Dedifferentiated amniotic fluid mesenchymal stem cell (primary cell): Measurements from ENCODE around the gene CABLES2.
"Not testable (repeated sequence)": the region's sequence is repeated elsewhere in the genome, so short reads cannot be mapped to it uniquely, and the experiment has no call there.

Experiments
- DNase-seq: peaks from one replicate; pipeline ENCODE4 v3.0.0-alpha.2; 2016; ENCODE audit errors: extremely low spot score

The CABLES2 gene

GRCh38 chr20:62436692-62437091, 29.6 kb upstream of the CABLES2 start:
- DNase-seq: no peak

GRCh38 chr20:62433658-62434497, 26.8 kb upstream of the CABLES2 start:
- DNase-seq: no peak

GRCh38 chr20:62430866-62431447, 23.9 kb upstream of the CABLES2 start:
- no peak for DNase-seq

DNA sequence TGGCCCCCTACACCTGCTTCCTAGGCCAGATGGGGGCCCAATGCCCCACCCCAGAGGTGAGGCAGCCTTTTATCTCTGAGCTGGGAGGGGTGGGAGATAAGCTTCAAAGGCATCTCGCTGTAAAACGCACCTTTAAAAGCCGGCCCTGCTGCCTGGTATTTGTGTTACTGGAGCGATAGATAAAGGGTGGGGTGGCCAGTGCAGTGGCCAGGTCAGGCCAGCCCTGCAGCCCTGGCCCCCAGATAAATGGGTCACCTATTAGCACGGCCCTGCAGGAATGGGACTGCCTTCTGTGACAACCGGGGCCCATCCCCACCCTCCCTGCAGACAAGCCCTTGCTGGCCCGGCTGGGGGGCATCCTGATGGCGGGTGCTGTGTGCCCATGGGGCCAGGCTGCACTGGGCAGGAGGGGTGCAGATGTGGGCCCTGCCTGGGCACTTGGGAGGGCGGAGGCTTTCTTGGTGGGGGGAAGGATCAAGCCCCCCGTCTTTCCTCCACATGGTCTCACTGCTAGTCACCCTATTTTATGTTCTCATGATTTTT, 23.3 kb upstream of the CABLES2 start:
- DNase-seq: no peak

GRCh38 chr20:62429455-62430310, 22.6 kb upstream of the CABLES2 start:
- no peak for DNase-seq

GRCh38 chr20:62428396-62429295, 21.6 kb upstream of the CABLES2 start:
- no peak for DNase-seq

DNA sequence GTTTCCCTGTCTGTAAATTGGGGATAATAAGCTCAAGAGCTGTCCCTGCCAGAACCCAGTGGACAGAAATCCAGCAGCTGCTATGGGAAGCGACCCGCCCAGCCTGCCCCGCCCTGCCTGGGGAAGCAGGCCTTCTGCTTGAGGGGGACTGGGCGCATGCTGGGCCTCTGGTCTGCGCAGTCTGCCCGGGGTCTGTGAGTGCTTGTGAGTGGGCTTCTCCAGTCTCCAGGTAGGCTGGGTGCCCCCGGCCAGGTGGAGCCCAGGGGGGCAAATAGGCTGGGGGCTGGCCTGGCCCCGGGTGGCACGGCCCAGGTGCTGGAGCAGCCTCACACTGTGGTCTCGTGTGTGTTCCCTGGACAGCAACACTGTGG, 20.9 kb upstream of the CABLES2 start:
- no peak for DNase-seq

DNA sequence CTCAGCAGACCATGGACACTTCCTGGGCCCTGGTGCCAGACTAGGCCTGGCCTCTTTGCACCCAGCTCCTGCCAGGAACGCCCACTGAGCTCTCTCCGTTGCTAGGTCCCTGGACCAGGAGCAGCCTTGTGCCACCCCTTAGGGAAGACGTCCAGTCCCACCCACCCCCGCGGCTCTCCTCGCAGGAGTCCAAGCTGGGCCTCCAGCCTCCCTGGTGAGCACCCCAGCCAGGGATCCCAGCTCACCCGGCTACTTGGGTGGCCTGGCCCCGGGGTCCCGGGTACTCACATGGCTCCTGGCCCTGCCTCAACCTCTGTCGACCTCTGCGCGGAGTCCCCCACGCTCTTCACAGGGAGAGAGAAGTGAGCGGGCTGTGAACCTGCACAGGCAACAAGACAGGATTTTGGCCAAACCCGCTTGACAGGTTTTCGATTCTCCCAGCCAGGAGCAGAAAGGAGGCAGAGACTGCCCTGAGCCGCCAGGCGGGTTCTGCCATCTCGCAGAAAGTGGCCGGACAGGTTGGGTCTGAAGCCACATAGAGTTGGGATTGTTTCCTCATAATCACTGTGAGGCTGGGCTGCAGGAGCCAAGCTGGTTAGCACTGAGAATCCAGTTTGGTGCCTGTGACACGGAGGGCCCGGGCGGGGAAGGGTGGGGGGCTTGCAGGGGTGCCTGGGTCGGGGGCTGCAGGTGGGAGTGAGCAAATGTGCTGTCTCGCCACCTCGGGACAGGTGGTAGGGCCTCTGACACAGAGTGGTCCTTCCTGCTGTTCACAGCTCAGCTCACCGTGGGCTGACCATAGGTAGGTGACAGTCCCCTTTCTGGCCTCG, 20.3 kb upstream of the CABLES2 start, which contains the start of gene RBBP8NL:
RBBP8NL (minus strand) TSS at position 368 of the 830 bp plus-strand sequence. CDS start 7,892 bp downstream, outside the sequence.
- no peak for DNase-seq

- DNase-seq: no peak
These were observed 19.6 kb upstream of the CABLES2 start for GRCh38 chr20:62426699-62427131.

DNA sequence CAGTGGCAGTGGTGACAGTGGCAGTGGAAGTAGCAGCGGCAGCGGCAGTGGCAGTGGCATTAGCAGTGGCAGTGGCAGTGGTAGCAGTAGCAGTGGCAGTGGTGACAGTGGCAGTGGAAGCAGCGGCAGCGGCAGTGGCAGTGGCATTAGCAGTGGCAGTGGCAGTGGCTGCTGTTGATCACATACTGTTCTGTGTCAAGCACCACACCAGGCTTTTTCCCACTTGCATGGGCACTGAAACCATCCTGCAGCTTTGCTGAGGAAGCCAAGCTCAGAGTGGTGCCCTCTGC, 18.9 kb upstream of the CABLES2 start:
- DNase-seq: not testable (repeated sequence)

DNA sequence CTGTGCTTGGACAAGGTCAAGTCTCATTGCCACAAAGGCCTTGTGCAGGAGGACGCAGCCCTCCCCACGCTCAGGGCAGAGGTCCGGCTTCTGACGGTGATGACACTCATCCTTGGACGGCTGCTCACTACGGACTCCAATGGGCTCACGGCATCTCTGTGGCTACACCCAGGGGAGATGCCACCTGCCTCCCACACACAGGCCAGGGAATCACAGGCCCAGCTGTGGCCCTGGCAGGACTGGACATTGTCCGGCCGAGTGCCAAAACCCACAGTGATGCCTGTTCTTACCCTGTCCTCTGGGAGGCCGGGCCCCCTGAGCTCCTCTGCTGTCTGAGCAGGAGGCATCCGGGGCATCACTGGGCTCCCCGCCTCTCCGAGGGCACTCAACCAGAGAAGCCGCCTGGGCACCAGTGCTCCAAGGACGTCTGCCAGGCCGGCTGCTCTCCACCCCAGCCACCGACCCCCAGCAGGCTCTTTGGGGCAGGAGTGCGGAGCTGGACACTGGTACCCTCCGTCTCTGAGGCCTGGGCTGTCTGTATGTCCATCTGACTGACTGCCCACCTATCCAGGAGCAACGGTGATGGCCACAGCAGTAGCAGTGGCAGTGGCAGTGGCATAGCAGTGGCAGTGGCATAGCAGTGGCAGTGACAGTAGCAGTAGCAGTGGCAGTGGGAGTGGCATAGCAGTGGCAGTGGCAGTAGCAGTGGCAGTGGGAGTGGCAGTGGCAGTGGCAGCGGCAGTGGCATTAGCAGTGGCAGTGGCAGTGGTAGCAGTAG, 18.4 kb upstream of the CABLES2 start:
- DNase-seq: no peak

DNA sequence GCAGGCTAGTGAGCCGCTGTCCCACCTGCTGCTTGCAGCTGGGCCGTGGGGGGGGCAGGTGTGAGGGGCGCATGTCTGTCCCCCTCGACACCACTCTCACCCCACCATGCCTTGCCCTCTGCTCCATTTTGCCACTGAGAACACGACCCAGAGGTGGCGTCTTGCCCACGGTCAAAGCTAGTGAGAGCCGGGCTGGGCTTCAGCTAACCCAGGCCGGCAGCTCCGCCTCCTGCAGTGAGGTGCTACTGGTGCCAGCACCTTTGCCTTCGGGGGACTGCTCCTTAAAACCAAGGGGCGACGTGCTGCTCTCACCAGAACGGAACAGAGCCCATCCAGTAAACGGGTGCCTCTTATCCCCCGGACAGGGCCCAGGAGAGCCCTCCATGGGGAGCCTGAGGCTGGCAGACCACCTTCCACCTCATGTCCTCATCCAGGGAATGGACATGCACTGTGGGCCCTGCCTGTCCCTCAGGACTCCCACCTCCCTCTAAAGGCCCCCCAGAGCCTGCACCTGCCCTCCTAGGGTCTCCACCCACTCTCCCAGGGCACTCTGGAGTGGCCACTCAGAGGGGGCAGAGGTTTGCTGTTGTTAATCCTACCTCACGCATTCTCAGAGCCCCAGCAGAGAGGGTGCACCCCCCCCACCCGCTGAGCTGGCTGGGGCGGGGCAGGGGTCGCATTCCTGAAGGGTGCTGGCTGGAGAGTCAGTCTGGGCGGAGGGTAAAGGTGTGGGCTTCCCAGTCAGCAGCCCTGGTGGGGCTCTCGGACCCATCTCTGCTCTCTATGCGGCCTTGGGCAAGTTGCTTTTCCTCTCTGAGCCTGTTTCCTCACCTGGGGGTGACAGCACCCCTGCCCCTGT, 17.4 kb upstream of the CABLES2 start:
- no peak for DNase-seq

GRCh38 chr20:62423326-62423706, 16.2 kb upstream of the CABLES2 start:
- no peak for DNase-seq

DNA sequence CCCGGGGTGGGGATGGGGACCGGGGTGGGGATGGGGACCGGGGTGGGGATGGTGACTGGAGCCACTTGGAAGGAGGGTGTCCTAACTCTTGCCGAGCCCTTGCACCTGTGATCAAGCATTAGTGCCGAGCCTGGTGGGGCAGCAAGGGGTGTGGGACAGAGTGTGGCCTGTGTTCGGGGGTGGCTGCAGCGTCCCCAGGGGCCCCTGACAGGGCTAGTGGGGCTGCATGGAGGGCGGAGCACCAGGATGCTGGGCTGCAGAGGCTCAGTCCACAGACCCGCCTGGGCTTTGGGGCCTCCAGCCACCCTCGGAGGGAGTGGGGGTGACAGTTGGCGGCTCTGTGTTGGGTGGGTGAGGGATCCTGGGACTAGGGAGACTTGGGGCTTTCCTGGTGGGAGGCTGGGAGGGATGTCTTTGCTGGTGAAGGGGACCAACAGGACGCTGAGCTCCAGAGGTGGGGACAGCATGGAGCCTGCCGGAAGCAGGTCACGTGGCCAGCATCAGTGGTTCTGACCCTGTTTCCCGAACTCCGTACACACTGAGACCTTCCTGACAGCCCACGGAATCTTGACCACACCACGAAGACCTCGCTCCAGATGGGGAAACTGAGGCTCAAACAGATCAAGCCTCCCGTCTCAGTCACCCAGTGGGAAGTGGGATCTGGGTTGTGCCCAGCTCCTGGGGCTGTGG, 15.7 kb upstream of the CABLES2 start:
- no peak for DNase-seq

DNA sequence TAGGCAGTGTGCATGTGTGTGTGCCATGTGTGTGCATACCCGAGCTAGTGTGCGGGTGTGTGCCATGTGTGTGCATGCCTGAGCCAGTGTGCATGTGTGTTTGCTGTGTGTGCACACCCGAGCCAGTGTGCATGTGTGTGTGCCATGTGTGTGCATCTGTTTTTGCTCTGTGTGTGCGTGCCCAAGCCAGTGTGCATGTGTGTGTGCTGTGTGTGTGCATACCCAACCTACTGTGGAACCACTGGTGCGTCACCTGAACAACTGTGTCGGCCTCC, 14.6 kb upstream of the CABLES2 start:
- DNase-seq: no peak

DNA sequence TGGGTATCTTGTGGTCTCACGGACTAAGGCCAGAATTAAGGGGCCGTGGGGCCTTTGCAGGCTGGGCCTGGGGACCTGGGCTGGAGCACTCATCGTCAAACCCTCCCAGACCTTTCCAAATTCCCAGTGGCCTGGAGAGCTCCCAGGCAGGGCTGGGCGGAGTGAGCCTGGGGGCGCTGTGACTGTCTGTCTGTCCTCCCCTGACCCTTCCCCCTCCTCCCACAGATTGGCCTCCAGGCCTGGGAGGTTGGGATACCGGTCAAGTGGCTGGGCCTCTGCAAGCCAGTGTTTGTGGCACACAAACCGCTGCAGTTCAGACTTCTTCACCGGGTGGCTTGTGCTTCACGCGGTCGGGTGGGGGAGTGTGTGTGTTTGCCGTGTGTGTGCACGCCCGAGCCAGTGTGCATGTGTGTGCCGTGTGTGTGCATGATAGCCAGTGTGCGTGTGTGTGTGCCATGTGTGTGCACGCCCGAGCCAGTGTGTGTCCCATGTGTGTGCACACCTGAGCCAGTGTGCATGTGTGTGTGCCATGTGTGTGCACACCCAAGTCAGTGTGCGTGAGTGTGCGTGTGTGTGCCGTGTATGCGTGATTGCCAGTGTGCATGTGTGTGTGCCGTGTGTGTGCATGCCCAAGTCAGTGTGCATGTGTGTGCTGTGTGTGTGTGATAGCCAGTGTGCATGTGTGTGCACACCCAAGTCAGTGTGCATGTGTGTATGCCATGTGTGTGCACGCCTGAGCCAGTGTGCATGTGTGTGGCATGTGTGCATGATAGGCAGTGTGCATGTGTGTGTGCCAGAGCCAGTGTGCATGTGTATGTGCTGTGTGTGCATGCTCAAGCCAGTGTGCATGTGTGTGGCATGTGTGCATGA, 14.0 kb upstream of the CABLES2 start:
- DNase-seq: no peak

GRCh38 chr20:62419759-62420158, 12.7 kb upstream of the CABLES2 start:
- no peak for DNase-seq
